ENCODE measurements around the gene KCNQ1OT1.

DNA sequence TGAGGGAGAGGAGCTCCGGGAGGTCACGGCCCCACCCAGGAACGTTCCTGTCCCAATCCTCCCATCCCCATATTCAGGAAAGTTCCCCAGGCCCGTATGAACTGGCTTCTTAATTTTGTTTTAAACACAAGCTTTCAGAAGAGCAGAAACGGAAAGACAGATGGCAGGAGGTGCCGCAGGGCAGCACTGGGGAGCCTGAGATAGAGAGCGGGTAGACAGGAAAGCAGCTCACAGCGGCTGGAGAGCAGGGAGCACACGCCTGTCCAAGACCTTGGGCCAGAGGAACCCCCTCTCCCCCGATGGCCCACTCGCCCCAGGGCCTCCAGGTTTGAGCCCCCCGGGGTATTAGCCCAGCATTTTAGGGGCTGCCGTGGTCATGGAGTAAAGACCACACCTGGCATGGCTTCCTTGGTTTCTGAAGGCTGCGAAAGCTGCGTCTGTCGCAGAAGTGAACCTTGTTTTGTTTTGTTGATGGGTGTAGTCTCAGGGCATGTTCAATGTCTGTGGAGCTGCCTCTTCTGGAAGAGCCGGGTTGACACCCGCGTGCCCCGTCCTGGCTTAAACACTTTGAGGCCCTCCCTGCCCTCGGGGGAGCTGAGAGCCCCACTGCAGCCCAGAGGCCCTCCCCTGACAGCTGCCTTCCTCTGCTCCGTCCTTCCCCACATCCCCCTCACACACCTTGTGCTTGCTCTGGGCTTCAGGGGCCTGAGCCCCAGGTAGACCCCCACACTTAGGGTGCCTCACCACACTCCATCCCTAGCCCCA, 17.9 kb upstream of the KCNQ1OT1 start:
- TF ChIP-seq, protein P1, sequence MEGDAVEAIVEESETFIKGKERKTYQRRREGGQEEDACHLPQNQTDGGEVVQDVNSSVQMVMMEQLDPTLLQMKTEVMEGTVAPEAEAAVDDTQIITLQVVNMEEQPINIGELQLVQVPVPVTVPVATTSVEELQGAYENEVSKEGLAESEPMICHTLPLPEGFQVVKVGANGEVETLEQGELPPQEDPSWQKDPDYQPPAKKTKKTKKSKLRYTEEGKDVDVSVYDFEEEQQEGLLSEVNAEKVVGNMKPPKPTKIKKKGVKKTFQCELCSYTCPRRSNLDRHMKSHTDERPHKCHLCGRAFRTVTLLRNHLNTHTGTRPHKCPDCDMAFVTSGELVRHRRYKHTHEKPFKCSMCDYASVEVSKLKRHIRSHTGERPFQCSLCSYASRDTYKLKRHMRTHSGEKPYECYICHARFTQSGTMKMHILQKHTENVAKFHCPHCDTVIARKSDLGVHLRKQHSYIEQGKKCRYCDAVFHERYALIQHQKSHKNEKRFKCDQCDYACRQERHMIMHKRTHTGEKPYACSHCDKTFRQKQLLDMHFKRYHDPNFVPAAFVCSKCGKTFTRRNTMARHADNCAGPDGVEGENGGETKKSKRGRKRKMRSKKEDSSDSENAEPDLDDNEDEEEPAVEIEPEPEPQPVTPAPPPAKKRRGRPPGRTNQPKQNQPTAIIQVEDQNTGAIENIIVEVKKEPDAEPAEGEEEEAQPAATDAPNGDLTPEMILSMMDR (IDR thresholded peaks at IDR 0.05), result no peak
- no peak for TF ChIP-seq EZH2 (IDR thresholded peaks at IDR 0.05)
- no peak for TF ChIP-seq EZH2phosphoT487 (IDR thresholded peaks at IDR 0.05)
